ENCODE data around the gene ELAPOR2.
"Not testable (repeated sequence)": the region's sequence is repeated elsewhere in the genome, so short reads cannot be mapped to it uniquely, and the experiment has no call there.

Gene ELAPOR2, protein sequence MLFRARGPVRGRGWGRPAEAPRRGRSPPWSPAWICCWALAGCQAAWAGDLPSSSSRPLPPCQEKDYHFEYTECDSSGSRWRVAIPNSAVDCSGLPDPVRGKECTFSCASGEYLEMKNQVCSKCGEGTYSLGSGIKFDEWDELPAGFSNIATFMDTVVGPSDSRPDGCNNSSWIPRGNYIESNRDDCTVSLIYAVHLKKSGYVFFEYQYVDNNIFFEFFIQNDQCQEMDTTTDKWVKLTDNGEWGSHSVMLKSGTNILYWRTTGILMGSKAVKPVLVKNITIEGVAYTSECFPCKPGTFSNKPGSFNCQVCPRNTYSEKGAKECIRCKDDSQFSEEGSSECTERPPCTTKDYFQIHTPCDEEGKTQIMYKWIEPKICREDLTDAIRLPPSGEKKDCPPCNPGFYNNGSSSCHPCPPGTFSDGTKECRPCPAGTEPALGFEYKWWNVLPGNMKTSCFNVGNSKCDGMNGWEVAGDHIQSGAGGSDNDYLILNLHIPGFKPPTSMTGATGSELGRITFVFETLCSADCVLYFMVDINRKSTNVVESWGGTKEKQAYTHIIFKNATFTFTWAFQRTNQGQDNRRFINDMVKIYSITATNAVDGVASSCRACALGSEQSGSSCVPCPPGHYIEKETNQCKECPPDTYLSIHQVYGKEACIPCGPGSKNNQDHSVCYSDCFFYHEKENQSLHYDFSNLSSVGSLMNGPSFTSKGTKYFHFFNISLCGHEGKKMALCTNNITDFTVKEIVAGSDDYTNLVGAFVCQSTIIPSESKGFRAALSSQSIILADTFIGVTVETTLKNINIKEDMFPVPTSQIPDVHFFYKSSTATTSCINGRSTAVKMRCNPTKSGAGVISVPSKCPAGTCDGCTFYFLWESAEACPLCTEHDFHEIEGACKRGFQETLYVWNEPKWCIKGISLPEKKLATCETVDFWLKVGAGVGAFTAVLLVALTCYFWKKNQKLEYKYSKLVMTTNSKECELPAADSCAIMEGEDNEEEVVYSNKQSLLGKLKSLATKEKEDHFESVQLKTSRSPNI

DNA sequence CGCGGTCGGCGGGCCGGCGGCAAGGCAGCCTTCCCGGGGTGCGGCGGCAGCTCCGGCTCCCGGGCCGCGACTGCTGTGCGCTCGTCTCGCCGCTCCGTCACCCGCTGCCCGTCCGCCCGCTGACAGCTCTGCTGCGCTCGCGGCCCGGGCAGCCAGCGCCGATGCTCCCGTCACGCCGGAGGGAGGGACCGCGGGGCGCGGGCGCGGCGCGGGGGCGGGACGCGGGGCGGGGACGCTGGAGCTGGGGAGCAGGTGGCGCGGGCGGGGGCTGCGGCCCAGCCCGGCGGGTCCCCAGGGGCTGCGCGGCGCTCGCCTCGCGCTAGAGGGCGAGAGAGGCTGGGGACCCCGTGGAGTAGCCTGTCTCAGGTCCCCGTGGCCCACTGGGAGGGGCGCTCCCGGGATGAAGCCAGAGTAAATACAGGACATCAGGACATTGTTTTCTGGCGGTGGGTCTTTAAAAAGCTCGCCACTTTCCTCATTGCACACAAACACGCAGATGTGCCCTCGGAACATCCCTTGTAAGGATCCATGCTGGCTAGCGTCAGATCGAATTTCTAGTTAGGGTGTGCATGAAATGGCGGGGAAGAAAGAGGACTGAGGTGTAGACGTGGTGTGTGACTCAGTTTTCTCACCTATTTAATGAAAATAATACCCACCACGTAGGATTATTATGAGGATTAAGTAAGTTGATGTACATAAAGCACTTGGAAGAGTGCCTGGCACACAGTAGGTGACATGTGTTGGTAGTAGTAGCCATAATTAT is at the start of gene ELAPOR2:
Gene ELAPOR2, minus strand, starts transcription at position 130 of the 763 bp plus-strand sequence. CDS start 141 bp downstream, outside the sequence.
- H3K4me3 ChIP-seq (ENCODE audit: low read depth, low read length): peak within 1 kb of the TSS; percentile 83

DNA sequence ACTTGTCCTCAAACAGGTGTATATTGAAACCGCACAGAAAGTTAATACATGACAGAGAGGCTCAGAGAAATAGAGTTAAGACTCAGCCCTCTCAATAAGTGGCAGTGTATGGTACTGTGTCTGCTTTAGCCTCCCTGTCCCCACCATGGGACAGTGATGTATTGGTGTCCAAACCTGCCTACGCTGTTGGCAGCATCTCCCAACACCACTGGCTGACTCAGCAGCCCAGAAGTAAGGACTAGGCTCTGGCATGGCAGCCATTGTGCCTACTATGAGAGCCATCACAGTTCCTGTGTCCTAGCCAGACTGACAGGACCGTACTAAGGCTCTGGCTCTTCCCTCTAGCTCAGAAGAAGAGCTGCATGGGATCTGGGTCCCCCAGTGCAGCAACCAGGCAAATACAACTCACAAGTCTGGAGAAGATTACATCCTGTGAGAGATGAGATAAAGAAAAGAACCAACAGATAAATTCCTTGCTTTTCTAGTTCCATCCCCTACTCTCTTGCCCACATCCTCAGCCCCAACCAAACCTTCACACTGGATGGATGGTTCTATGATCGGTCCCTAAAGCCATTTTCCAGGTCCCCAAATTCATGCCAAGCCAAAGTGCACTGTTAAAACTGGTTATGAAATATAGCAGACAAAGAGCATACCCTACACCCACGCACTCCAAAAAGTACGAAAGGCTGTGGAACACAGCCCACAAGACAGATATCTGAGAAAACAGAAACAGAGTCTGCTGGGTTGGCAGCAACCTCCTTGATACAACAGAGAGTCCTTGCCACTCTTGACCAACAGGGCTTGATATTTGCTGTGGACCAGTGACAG is 48.7 kb upstream of the ELAPOR2 start:
- no peak overlapping the region for H3K4me3 ChIP-seq (ENCODE audit: low read depth, low read length)

DNA sequence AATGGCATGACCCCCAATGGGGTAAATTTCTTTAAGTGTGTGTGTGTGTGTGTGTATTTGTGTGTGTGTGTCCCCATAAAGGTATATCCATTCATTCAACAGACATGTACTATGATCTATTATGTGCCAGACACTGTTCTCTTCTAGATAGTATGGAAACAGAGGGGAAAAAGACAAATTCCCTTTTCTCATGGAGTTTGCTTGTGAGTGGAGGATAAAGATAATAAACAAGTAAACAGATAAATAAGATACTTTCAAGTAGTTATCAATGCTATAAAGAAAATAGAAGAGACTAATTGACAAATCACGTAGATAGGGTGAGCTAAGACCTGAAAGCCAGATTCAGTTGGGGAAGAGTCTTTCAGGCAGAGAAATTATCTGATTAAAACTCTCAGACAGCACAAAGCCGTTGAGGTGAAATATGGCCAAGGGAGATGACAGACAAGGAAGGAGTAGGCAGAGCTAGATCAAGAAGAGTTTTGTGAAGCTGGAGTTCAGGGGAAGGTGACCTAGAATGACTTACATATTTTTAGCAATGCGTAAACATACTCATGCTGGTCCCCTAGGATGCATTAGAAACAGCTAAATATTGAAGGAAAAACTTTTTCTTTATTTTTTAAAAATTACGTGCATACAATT is 47.6 kb upstream of the ELAPOR2 start:
- no peak overlapping the region for H3K4me3 ChIP-seq (ENCODE audit: low read depth, low read length)

DNA sequence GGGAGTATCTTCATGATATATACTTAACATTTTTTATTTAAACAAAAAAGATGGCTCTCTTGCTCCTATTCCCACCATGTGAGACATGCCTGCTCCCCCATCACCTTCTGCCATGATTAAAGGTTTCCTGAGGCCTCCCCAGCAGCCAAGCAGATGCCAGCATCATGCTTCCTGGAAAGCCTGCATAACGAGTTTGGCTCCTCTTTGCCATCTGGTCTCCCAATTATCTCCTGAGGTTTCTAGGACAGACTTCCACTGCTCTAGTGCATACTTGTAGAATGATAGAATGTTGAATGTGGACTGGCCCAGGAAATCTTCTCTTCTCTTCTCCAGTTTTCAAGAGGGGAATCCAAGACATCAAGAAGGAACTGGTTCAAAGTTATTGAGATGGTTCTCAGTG is 45.9 kb upstream of the ELAPOR2 start:
- H3K4me3 ChIP-seq (ENCODE audit: low read depth, low read length): no peak overlapping the region

DNA sequence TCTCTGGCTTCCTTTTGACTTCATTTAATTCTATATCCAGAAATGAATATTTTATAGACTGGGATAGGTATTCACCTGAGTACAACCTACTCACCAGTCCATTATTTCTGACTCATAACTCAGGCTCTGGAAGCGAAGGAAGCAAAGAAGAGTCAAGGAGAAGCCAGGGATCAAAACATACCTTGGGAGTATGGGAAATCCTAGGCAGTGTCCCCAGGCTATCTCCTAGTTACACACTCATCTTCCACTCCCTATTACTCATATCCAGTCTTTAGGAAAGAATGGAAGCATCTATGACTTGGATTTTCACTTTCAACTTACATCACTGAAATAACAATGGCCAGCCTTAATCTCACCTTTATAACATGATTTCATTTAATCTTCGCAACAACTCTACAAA is 40.9 kb upstream of the ELAPOR2 start:
- no peak overlapping the region for H3K4me3 ChIP-seq (ENCODE audit: low read depth, low read length)

DNA sequence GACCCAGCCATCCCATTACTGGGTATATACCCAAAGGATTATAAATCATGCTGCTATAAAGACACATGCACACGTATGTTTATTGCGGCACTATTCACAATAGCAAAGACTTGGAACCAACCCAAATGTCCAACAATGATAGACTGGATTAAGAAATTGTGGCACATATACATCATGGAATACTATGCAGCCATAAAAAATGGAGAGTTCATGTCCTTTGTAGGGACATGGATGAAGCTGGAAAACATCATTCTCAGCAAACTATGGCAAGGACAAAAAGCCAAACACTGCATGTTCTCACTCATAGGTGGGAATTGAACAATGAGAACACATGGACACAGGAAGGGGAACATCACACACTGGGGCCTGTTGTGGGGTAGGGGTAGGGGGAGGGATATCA is 37.9 kb upstream of the ELAPOR2 start:
- H3K4me3 ChIP-seq (ENCODE audit: low read depth, low read length): not testable (repeated sequence)

DNA sequence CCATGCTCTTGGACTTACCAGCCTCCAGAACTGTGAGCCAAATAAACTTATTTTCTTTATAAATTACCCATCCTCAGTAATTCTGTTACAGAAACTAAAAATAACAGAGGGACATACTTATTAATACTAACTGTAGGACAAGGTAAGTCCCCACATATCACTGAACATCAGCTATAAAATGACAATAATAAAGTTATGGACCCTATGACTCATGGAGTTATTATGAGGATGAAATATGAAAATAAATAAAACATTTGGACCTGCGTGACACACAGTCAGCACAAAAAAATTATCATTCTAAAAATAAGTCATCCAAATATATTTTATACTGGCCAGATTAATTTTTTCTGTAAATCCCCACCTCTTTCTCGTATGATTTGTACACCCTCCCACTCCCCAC is 34.9 kb upstream of the ELAPOR2 start:
- no peak overlapping the region for H3K4me3 ChIP-seq (ENCODE audit: low read depth, low read length)

DNA sequence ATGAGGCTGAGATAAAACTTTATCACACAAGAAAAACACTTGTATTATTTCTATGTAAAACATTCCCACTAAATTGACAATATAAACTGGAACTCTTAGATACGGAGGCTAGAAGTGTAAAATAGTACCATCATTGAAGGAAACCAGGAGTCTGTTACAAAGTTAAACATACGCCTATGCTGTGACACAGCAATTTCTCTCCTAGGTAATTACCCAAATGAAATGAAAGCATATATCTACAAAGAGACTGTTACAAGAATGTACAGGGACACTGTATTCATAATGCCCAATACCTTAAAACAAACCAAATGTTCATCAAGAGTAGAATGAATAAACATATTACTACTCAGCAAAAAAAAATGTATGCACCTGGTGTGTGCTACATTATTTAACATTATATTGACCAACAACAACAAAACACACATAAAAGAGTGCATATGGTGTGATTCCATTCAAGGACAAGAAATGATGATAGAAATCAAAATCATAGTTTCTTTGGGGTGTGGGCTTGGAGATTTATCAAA is 33.2 kb upstream of the ELAPOR2 start:
- H3K4me3 ChIP-seq (ENCODE audit: low read depth, low read length): no peak overlapping the region

DNA sequence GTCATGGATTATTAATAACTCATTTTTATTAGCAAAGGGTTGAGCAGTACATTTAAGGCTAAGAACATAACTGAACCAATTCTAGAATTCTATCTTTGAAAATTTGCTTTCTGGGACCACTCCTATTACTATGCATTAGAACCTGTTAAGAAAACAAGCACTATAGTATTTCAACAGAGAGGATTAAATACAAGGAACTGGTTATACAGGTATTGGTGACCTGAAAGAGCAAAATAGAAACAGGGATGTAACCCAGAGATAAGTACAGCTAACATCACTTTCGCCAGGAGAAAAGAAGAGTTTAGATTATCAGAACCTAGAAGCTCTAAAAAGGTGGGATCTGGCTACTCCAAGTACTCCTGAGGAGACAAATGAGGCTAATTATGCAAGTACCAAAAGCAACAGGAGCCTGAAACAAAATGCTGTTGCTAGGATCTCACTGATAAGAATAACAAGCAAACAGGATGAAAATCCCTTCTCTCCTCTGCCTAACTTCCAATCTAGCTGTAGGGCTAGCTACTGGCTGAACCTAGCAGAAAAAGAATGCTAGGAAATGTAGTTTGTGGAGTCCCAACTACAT is 32.1 kb upstream of the ELAPOR2 start:
- H3K4me3 ChIP-seq (ENCODE audit: low read depth, low read length): no peak overlapping the region

DNA sequence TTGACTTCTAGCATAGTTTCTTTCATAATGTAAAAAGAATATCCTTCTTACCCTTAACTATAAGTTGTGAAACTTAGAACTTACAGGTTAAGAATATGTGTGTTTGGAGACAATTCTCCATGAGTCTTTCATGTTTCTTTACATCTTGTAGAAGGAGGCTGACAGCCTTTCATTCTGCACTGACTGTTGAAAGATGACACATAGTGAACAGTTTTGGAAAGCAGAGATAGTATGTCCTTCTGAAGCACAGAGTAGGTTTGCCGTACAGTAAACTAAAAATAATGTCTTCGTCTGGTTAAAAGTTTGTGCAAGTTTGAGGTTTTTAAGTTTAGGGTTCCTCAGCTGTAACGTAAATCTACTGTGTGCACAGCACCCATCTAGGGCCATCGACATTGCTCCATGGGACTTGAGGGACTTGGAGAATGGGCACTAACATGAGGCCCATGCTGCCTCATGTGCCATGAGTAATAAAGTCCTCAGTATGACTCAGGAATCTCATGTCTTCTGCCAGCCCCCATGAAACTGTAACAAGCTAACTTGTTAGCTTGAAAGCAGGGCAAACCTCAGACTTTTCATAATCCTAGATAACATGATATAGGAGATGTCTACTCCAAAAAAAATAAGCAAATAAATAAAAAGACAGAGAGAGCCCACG is 24.5 kb upstream of the ELAPOR2 start:
- H3K4me3 ChIP-seq (ENCODE audit: low read depth, low read length): no peak overlapping the region

DNA sequence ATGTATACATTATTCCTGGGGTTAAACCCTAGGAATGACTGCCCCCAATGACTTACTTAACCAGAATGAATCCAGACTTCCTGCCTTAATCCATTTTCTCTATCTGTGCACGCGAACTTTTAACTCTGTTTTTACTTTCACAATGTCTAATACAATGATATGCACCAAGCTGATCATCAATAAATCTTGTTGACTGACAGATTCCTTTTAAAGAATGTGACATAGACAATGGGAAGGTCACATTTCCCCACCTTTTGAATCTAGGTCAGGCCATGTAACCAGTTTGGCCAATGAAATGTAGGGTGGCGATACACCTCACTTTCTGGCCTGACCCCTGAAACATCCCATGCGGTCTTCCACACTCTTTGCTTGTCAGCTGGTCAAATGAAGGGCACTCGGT is 23.2 kb upstream of the ELAPOR2 start:
- H3K4me3 ChIP-seq (ENCODE audit: low read depth, low read length): no peak overlapping the region

DNA sequence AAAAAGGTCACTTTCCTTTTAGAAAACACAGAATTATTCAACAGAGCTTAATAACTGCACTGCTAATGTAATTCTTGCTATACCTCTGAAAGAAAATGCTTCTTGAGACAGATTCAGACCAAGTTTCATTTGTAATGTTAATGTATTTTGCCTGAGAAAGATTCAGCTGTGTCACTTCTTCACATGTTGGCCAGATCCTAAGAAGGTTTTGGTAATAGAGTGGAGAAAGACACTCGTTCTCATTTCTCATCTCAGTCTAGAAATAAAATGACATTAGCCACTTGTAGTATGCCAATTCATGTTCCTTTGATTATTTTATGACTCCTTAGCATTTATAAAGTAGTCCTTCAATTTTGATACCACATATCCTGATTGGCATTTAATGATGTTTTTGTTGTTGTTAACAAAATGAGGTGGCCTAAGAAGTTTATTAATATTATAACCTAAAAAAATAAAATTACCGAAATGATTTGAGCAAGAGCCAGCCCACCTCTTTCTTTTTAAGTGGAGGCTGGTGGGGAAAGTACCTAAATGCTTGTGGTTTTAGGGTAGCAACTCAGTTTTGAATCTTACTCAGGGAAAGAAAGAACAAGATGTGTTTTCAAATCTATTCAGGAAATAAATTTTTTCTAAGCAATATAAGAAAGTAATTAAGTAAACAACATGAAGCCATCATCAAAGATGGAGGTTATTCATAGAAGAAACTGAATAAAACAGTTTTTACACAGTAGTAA is 16.4 kb upstream of the ELAPOR2 start:
- H3K4me3 ChIP-seq (ENCODE audit: low read depth, low read length): no peak overlapping the region

DNA sequence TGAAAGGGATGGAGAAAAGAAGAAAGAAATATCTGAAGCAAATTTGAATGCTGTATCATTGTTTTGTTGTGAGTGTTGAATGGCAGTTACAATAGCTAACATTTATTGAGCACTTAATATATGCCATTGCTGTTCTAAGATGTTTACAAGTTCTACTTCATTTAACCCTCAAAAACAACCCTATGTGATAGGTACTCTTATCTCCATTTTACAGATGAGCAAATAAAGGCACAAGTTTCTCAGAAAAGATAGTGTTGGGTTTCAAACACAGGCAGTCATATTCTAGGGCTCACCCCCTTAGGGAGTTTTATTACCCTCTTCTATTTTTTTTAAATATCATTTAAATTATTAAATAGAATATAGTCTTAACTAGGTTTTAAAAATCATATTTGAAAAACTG is 8.3 kb upstream of the ELAPOR2 start:
- no peak overlapping the region for H3K4me3 ChIP-seq (ENCODE audit: low read depth, low read length)

DNA sequence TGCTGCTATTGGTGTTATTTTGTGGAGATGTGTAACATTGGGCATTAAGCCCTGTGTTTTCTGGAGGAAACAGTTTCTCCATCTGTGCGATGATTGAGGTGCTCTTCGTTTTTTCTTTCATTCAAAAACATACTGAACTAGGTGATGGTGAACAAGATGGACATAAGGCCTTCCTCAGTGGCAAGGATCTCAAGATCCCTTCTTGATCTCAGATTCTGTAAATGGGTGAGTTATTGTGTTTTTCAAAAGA is 759 bp upstream of the ELAPOR2 start:
- H3K4me3 ChIP-seq (ENCODE audit: low read depth, low read length): peak overlapping the region; percentile 83

DNA sequence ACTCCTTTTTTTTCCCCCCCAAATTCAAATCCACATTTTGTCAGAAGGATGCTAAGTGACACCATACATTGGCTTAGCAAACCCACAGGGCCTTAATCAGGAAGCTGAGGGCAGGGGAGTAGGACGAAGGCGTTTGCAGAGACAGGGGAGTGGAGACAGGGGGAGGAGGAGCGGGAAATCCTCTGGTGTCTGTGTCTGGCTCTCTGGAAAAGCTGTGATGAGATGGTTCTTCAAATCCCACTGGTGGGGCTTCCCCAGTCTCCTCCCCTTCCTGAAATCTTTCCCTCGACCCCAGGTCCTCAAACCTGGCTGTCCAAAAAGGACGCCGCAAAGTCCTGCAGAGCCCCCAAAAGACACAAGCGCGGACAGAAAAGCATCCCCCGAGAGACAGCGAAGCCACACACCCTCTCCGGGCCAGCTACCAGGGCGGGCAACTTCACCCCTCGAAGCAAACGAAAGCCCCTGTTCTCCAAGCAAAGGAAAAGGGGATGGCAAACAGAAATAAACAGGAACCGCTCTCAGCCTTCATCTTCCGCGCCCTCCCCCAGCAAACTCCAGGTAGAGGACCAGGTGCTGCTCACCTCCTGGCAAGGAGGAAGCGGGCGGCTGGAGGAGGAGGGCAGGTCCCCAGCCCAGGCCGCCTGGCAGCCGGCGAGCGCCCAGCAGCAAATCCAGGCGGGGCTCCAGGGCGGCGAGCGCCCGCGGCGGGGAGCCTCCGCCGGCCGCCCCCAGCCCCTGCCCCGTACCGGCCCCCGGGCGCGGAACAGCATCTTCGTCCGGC is 520 bp downstream of the ELAPOR2 start:
- peak overlapping the region; percentile 48 for H3K4me3 ChIP-seq (ENCODE audit: low read depth, low read length)

DNA sequence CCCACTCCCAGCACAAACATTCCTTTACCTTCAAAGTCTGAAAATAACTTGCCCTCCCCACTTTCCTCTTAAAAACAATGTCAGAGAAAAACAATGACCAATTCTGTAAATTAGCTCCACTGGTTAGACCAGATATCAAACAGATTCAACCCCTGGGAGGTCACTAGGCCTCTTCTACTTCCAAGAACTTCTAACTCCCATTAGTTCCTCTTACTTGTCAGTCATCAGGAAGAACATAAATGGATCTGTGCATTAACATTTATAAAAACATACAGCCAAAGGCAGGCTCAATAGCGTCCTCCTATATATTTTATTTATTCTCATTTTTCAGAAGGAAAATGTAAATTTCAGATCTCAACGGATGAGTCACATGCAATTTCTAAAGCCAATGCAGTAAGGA is 2.2 kb downstream of the ELAPOR2 start:
- H3K4me3 ChIP-seq (ENCODE audit: low read depth, low read length): no peak overlapping the region

DNA sequence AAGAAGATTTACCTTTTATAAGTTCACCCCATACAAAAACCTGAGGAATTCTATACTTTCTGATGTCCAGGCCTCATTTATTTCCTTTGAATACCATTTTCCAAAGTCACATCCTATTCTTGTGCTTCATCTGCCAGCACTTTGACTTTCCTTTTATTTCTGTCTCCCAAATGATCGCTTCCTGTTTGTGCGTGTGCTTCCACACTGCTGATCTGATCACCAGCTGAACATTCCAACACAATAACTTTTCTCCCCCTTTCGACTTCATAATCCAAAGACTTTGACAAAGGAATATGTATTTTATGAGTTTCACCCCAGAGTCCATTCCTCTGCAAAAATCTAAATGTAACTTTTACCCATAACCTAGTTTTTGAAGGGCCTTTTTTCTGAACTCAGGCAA is 3.1 kb downstream of the ELAPOR2 start:
- no peak overlapping the region for H3K4me3 ChIP-seq (ENCODE audit: low read depth, low read length)

Data from iPS-11a (cell line).